Ectodermal cell (in vitro differentiated cells): ENCODE results near the gene LONP1.

Experiments used
- H3K27ac ChIP-seq: 2 replicates; pipeline ENCODE4 v1.7.0; 2013; ENCODE audit warnings: mild to moderate bottlenecking, low read depth, low read length; ENCODE audit not compliant: insufficient read depth, poor library complexity, severe bottlenecking
- H3K27me3 ChIP-seq: 2 replicates; pipeline ENCODE4 v1.7.0; 2013; ENCODE audit warnings: mild to moderate bottlenecking, low read length; ENCODE audit not compliant: insufficient read depth, control insufficient read depth, poor library complexity, severe bottlenecking
- H3K36me3 ChIP-seq: one replicate; pipeline ENCODE4 v1.7.0; 2013; ENCODE audit warnings: low read length; ENCODE audit not compliant: control insufficient read depth, insufficient read depth
- H3K4me1 ChIP-seq: one replicate; pipeline ENCODE4 v1.7.0; 2013; ENCODE audit warnings: low read length; ENCODE audit not compliant: control insufficient read depth, insufficient read depth
- H3K4me3 ChIP-seq: 2 replicates; pipeline ENCODE4 v1.7.0; 2013; ENCODE audit warnings: low read depth, low read length, control low read depth; ENCODE audit not compliant: insufficient read depth
- H3K9me3 ChIP-seq: 2 replicates; pipeline ENCODE4 v1.7.0; 2013; ENCODE audit warnings: mild to moderate bottlenecking, low read length, moderate library complexity; ENCODE audit not compliant: control insufficient read depth
- WGBS, 2 experiments: methylation state at CpG; one replicate each; pipeline ENCODE4 v1.1.7; 2013; ENCODE audit warnings: missing lambda C conversion rate in 2 of 2; 5-methylcytosine and 5-hydroxymethylcytosine counted together

Gene LONP1

DNA sequence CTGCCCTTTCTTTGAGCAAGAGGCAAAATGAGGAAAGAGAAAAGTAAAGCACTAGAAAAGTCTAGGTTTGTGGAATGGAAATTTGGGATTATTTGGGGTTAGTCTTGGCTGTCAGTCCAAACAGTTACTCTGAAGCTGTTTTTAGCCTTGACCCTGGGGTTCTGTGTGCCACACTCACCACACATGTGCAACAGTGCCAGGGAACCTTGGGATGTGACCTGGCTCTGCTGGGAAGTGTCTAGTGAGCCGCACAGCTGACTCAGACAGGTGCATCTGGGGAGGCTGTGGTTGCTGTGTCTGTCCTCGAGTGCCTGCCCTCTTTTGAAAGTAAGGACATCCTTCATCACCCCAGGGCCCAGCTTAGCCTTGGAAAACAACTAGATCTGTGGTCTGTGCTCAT lies 55.4 kb downstream of the LONP1 start:
- Histone ChIP-seq H3K4me1 (peaks cover 5% of the 10 kb centered on the region), H3K27ac (no peak overlapping the region), H3K9me3 (no peaks in the 10 kb centered on the region), H3K27me3 (no peaks in the 10 kb centered on the region), H3K36me3 (peaks cover 86% of the 10 kb centered on the region), H3K4me3 (no peak overlapping the region)
- 92 to 95% methylated on average over 2 of the region's 2 CpGs for WGBS, 2 experiments

DNA sequence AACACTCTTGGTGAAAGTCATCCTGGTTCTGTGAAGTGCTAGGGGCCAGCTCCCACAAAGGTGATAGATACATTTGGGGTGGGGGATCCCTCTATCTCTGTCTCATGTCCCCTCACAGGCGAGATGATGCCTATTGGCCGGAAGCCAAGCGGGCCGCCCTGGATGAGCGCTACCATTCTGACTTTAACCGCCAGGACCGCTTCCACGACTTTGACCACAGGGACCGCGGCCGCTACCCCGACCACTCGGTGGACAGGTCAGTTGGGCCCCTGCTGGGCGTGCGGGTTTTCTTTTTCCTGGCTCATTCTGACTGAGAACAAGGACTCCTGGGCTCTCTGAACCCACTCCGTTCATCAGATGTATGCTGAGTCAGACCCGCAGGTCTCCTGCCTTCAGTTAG lies 56.0 kb downstream of the LONP1 start:
- no peaks in the 10 kb centered on the region for H3K27me3 ChIP-seq
- peaks cover 82% of the 10 kb centered on the region for H3K36me3 ChIP-seq
- no peaks in the 10 kb centered on the region for H3K9me3 ChIP-seq
- WGBS, 2 experiments = 96% methylated on average over 17 of the region's 17 CpGs
- H3K4me3 ChIP-seq = no peak overlapping the region
- no peak overlapping the region for H3K27ac ChIP-seq
- peaks cover 5% of the 10 kb centered on the region for H3K4me1 ChIP-seq

DNA sequence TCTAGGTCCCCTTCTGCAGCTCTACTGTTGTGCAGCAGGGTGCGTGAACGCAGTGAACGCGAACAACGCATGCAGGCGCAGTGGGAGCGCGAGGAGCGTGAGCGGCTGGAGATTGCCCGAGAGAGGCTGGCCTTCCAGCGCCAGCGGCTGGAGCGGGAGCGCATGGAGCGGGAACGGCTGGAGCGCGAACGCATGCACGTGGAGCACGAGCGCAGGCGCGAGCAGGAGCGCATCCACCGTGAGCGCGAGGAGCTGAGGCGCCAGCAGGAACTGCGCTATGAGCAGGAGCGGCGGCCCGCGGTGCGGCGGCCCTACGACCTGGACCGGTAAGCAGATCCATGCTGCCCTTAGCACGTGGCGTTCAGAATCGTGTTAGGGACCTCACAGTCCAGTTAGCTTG lies 58.5 kb downstream of the LONP1 start:
- Histone ChIP-seq H3K36me3 (peaks cover 75% of the 10 kb centered on the region), H3K4me1 (no peaks in the 10 kb centered on the region), H3K27me3 (no peaks in the 10 kb centered on the region), H3K9me3 (no peaks in the 10 kb centered on the region), H3K27ac (no peak overlapping the region), H3K4me3 (no peak overlapping the region)
- 97% methylated on average over 42 of the region's 42 CpGs for WGBS, 2 experiments

DNA sequence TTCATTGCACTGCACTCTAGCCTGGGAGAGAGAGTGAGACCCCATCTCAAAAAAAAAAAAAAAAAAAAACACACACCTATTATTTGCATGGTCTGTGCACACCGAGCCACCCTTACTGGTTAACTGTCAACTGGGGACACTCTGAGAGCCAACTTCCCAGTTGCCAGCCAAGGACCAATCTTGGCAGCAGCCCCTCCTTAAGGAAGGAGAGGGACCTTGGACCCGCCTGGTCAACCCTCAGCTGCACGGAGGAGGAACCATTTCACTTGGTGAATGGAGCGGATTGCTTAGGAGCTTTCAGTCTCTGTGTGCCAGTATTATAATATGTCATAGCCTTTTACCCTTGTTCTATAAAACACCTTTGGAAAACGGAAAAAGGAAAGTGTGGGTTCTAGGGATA lies 64.5 kb downstream of the LONP1 start:
- WGBS, 2 experiments = 94 to 98% methylated on average over 5 of the region's 5 CpGs

DNA sequence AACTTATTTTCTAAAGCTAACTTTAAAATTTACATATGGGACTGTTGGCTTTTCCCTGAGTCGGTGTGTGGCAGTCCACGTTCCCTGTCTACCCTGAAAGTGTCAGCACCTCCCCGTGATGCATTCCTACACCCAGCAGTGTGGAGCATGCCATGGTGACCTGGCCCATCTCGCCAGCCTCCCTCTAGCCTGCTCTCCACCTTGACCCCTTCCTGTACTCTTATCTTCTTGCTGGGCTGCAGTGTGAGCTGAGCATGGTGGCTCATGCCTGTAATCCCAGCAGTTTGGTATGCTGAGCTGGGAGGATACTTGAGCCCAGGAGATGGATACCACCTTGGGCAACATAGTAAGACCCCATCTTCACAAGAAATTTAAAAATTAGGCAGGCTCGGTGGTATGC lies 65.0 kb downstream of the LONP1 start:
- peaks cover 71% of the 10 kb centered on the region for H3K36me3 ChIP-seq
- WGBS, 2 experiments = 94 to 97% methylated on average over 5 of the region's 5 CpGs
- H3K27me3 ChIP-seq = no peaks in the 10 kb centered on the region
- H3K27ac ChIP-seq = no peak overlapping the region
- H3K4me1 ChIP-seq = no peaks in the 10 kb centered on the region
- H3K4me3 ChIP-seq = no peak overlapping the region
- no peaks in the 10 kb centered on the region for H3K9me3 ChIP-seq

More for the DNA sequence above, 64.5 kb downstream of the LONP1 start:
- Histone ChIP-seq H3K27ac (no peak overlapping the region), H3K27me3 (no peaks in the 10 kb centered on the region), H3K4me1 (no peaks in the 10 kb centered on the region), H3K4me3 (no peak overlapping the region), H3K36me3 (peaks cover 71% of the 10 kb centered on the region), H3K9me3 (no peaks in the 10 kb centered on the region)

DNA sequence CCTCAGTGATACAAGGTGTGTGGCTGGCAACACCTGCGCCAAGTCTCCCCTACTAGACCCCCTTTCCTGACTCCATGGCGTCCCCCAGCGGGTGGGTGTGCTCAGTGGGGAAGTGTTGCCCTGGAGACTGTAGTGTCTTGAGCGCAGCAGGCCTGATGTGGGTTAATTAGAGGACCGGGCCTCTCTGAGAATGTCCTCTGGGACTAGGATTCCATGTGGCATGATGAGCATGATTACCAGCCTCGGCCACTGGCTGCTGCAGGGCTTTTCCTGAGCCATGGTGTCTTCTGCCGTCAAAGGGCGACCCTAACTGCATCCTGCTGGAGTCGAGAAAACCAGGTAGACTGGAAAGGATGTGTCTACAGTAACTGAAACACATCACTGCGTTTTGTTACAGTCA lies 67.7 kb downstream of the LONP1 start:
- no peak overlapping the region for H3K27ac ChIP-seq
- peaks cover 71% of the 10 kb centered on the region for H3K36me3 ChIP-seq
- H3K27me3 ChIP-seq = no peaks in the 10 kb centered on the region
- H3K9me3 ChIP-seq = no peaks in the 10 kb centered on the region
- no peak overlapping the region for H3K4me3 ChIP-seq
- no peaks in the 10 kb centered on the region for H3K4me1 ChIP-seq
- 96 to 97% methylated on average over 10 of the region's 10 CpGs for WGBS, 2 experiments

DNA sequence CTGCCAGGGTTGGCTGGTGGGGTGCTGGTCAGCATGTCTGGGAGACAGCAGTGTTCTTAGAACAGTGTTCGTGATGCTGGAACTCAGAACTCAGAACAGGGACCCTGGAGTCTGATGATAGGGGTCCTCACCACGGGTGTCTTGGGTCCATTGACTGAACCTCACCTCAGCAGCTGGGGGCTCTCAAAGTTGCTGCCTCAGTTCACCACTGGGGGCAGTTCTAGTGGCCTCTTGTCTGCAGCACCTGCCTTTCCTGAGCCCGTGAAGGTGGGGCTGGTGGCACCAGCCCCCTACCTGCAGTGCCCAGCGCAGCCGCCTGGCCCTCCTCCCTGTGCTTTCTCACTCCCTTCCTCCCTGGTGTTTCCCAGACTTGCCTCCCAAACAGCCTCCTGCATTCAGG lies 68.6 kb downstream of the LONP1 start:
- 95 to 97% methylated on average over 5 of the region's 5 CpGs for WGBS, 2 experiments
- H3K27ac ChIP-seq = no peak overlapping the region
- H3K4me1 ChIP-seq = no peaks in the 10 kb centered on the region
- H3K27me3 ChIP-seq = no peaks in the 10 kb centered on the region
- H3K36me3 ChIP-seq = peaks cover 75% of the 10 kb centered on the region
- H3K4me3 ChIP-seq = no peak overlapping the region
- no peaks in the 10 kb centered on the region for H3K9me3 ChIP-seq

DNA sequence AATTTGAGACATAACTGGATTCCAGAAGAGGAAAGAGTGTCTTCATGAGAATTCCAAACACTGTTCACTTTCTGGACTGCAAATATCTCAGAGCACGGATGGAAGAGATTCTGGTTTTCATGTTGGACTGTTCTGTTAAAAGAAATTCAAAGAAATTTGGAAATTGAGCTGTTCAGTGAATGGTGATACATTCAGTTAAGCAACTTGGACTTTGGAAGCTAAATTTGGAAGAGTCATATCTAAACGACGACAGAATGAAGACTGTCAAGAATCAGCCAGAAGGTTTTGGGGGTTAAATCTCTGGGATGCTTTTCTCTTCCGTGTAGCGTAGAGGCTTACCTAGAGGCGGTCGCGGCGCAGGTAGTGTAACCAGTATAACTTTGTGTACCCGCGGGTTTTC lies 71.5 kb downstream of the LONP1 start:
- no peak overlapping the region for H3K27ac ChIP-seq
- H3K4me1 ChIP-seq = no peaks in the 10 kb centered on the region
- H3K27me3 ChIP-seq = no peaks in the 10 kb centered on the region
- peaks cover 75% of the 10 kb centered on the region for H3K36me3 ChIP-seq
- WGBS, 2 experiments = 97% methylated on average over 5 of the region's 11 CpGs
- no peaks in the 10 kb centered on the region for H3K9me3 ChIP-seq
- H3K4me3 ChIP-seq = no peak overlapping the region

DNA sequence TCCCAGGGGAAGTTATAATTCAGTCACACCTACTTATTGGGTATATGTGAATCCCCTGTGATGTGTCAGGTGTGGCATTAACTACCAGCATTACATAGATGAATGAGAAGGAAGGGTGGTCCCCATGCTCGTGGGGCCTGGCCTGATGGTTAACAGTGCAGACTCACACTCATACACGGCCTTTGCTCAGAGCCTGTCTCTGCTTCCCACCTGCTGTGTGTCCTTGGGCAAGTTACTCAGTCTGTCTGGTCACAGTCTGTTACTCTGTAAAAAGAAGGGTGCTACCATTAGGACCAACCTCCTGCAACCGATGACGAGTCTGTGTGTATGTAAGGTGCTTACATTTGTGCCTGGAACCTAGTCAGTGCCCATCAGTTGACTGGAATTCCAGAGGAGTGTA lies 73.2 kb downstream of the LONP1 start:
- Histone ChIP-seq H3K36me3 (peaks cover 81% of the 10 kb centered on the region), H3K27ac (no peak overlapping the region), H3K4me1 (no peaks in the 10 kb centered on the region), H3K4me3 (no peak overlapping the region), H3K9me3 (no peaks in the 10 kb centered on the region), H3K27me3 (no peaks in the 10 kb centered on the region)
- WGBS, 2 experiments = 93 to 96% methylated on average over 4 of the region's 4 CpGs

DNA sequence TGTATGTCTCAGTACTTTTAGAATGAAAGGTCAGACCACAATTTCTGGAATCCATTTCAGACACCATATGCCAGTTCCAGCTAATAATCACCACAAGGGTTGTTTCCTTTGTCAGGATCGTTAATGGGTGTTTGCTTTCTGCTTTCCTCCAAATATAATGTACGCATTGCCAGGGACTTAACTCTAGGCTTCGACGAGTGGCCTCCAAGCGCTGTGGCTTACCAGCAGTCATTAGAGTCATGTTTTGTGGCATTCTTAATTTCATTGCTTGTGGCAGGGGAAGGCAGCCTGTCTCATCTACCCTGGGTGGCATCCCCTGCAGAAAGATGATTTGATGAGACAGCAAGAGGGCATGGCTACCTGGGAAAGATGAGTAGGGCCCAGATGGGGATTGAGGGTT lies 74.5 kb downstream of the LONP1 start:
- Histone ChIP-seq H3K27me3 (no peaks in the 10 kb centered on the region), H3K9me3 (no peaks in the 10 kb centered on the region), H3K27ac (no peak overlapping the region), H3K4me1 (no peaks in the 10 kb centered on the region), H3K36me3 (peaks cover 74% of the 10 kb centered on the region), H3K4me3 (no peak overlapping the region)
- WGBS, 2 experiments = 98 to 100% methylated on average over 5 of the region's 5 CpGs

DNA sequence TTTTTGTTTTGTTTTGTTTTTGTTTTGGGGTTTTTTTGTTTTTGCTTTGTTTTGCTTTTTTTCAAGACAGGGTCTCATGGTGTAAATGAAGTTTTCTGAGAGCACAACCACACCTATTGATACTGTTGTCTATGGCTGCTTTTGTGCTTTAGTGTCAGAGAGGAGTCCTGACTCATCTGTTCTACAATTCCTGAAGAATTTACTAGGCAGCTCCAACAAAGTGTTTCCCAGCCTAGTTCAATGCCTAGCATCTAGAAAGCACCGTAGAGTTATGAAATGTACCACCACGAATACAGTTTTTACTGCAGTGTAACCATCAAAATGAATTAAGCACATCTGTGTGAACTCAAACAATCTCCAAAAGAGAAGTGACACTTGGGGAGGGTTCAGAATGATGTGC lies 75.9 kb downstream of the LONP1 start:
- Histone ChIP-seq H3K4me1 (no peaks in the 10 kb centered on the region), H3K27me3 (no peaks in the 10 kb centered on the region), H3K36me3 (peaks cover 65% of the 10 kb centered on the region), H3K9me3 (no peaks in the 10 kb centered on the region), H3K4me3 (no peak overlapping the region), H3K27ac (no peak overlapping the region)
- WGBS, 2 experiments = 93 to 98% methylated on average over 2 of the region's 2 CpGs
